ENCODE data around the gene TMEM62.

DNA sequence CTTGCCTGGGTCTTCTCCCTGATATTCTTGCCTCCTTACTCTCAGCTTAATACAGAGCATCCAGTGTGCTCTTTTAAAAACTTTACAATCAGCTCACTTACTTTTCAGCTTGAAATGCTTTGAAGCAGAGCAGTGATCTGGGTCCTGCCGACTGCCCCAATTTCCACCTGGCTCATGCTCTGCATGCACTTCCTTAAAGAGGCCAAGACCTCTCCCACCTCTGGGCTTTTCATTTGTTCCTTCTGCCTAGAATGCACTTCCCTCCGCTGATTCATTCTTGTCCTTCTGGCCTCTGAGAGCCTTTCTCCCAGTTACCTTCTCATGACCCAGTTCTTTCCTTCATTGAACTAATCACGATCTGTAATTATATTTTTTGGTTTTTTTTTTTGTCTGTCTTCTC lies 49.9 kb downstream of the TMEM62 start:
- TF ChIP-seq POLR2A (IDR thresholded peaks at IDR 0.05), result no peak
- TF ChIP-seq, protein P1, sequence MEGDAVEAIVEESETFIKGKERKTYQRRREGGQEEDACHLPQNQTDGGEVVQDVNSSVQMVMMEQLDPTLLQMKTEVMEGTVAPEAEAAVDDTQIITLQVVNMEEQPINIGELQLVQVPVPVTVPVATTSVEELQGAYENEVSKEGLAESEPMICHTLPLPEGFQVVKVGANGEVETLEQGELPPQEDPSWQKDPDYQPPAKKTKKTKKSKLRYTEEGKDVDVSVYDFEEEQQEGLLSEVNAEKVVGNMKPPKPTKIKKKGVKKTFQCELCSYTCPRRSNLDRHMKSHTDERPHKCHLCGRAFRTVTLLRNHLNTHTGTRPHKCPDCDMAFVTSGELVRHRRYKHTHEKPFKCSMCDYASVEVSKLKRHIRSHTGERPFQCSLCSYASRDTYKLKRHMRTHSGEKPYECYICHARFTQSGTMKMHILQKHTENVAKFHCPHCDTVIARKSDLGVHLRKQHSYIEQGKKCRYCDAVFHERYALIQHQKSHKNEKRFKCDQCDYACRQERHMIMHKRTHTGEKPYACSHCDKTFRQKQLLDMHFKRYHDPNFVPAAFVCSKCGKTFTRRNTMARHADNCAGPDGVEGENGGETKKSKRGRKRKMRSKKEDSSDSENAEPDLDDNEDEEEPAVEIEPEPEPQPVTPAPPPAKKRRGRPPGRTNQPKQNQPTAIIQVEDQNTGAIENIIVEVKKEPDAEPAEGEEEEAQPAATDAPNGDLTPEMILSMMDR (IDR thresholded peaks at IDR 0.05), result no peak

Data from right lobe of liver (tissue), 4 donors.